WTC11 (cell line): ENCODE data around the gene ZNF423.
"Not testable (repeated sequence)": the region's sequence is repeated elsewhere in the genome, so short reads cannot be mapped to it uniquely, and the experiment has no call there.

Experiments
- ATF1 ChIP-seq: sonication (generic); formaldehyde crosslinking; IDR thresholded peaks from 2 replicates; pipeline ENCODE4 v1.8.1; 2023; ENCODE audit warnings: mild to moderate bottlenecking, moderate library complexity, missing genetic modification reagents
- CTCF ChIP-seq: fragments of 200-600 bp; IDR thresholded peaks from 2 replicates; pipeline ENCODE4 v1.8.0; 2022; ENCODE audit warnings: antibody characterized with exemption
- GABPB1 ChIP-seq: sonication (generic); formaldehyde crosslinking; IDR thresholded peaks from 2 replicates; pipeline ENCODE4 v1.8.1; 2023; ENCODE audit warnings: mild to moderate bottlenecking, missing genetic modification reagents

DNA sequence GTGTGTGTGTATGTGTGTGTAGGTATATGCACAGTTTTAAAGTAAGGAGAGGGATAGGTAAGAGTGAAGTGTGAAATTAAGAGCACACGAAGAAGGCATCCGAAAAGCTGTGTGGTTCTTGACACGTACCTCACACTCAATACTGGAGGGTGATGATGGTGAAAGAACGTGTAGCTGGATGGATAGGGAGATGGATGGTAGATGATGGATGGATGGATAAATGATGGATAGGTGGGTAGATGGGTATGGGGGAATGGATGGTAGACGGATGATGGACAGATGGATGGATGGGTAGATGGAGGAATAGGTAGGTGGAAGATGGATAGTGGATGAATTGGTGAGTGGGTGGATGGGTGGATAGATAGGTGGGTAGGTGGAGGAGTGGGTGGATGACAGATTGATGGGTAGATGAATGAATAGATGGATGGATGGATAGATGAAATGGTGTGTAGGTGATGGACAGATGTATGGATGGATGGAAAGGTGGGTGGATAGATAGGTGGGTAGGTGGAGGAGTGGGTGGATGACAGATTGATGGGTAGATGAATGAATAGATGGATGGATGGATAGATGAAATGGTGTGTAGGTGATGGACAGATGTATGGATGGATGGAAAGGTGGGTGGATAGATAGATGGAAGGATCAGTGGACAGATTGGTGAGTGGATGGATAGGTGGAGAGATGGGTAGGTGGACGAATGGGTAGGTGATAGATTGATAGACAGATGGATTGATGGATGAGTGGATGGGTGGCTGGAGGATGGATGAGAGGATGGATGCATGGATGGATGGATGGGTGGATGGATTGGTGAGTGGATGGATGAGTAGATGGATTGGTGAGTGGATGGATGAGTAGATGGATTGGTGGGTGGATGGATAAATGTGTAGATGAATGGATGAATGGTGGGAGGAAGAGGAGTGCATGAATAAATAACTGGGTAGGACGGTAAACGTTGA is 349.6 kb downstream of the ZNF423 start:
- not testable (repeated sequence) for TF ChIP-seq ATF1 (CRISPR knock-in tag); CTCF; GABPB1 (CRISPR knock-in tag)
